ENCODE results near the gene ZFAND2B. TPM values are rescaled to one million over a fixed set of nuclear protein-coding genes. Genes with fewer than 3 reads are reported as not detected.

Gene ZFAND2B
- total RNA-seq (2014; rRNA removed) (47.5 and 49.5 TPM in 2 replicates), Bru-seq, nascent RNA (percentile 64 among the genes with signal in this experiment), BruChase-seq, experiment 1, labeled RNA remaining after a 6-hour chase (percentile 81 among the genes with signal in this experiment), BruChase-seq, experiment 2, labeled RNA remaining after a 2-hour chase (percentile 73 among the genes with signal in this experiment)
- long read RNA-seq, transcript ZFAND2B-212 (10 exons, 1,199 nt), result minor isoform, 13 of 86 reads
- long read RNA-seq, transcript ZFAND2B-201 (9 exons, 1,314 nt), result major isoform, 27 of 86 reads
- long read RNA-seq, transcript ZFAND2B-206 (10 exons, 944 nt), result minor isoform, 5 of 86 reads
- long read RNA-seq, partial matches to known transcripts, result 16 of 86 reads
- long read RNA-seq, other reads (novel, unspliced or antisense), result 19 of 86 reads

GRCh38 chr2:219206328-219207133 is at the start of gene ZFAND2B:
ZFAND2B (plus strand) TSS chr2:219206782; CDS start chr2:219206988, 206 bp downstream.
- no TSS peak for BruUV-seq (replicated peaks)
- ChIA-PET CTCF (interaction anchor here (0.6 to 0.8 kb wide), 2 partner anchors 23 to 89 kb away, joined by 3 to 6 read pairs; partner anchors contain the start of genes ANKZF1 and ATG9A), POLR2A (ENCODE audit: unreplicated experiment) (interaction anchor here (0.6 to 1.1 kb wide), 5 partner anchors 11 to 68 kb away, joined by 3 to 4 read pairs (median 3); partner anchors contain the start of genes ANKZF1, ATG9A and TUBA4A)
- intact Hi-C loops (cut with micrococcal nuclease), result loop anchor here (1.0 kb wide), 3 partner anchors 11 to 46 kb away; partner anchors contain the start of gene NHEJ1
- Histone ChIP-seq H3K4me1 (ENCODE audit: insufficient read depth, low read length) (peaks cover 20% of the 10 kb centered on the region), H3K27me3 (ENCODE audit: low read length) (no peaks in the 10 kb centered on the region), H3K79me2 (ENCODE audit: low read length) (peaks cover 5% of the 10 kb centered on the region; the same call in 1 of the 2 replicates), H3K36me3 (ENCODE audit: low read depth, low read length) (no peaks in the 10 kb centered on the region; the same call in 1 of the 2 replicates), H3K4me3 (ENCODE audit: low read length) (peak within 1 kb of the TSS; percentile 66), H3K4me2 (ENCODE audit: low read length) (peak within 1 kb of the TSS; percentile 96), H2AFZ (ENCODE audit: low read length) (peak within 1 kb of the TSS; percentile 66), H3K9me3 (ENCODE audit: low read length) (no peaks in the 10 kb centered on the region), H3K27ac (ENCODE audit: low read length) (peak within 1 kb of the TSS; percentile 69), H3K9me2 (replicated peaks; ENCODE audit: low read length) (no peaks in the 10 kb centered on the region), H3K9ac (ENCODE audit: low read length) (peak within 1 kb of the TSS; percentile 56), H3F3A (ENCODE audit: low read length, unreplicated experiment) (no peaks in the 10 kb centered on the region), H4K20me1 (ENCODE audit: low read length) (no peaks in the 10 kb centered on the region)
- TF ChIP-seq CTCF (conservative IDR thresholded peaks at IDR 0.05; ENCODE audit: low read depth, low read length), result no peak
- no peak for TF ChIP-seq EZH2 (IDR thresholded peaks at IDR 0.05; ENCODE audit: low read length, unreplicated experiment)
- TF ChIP-seq EZH2phosphoT487 (IDR thresholded peaks at IDR 0.05; ENCODE audit: borderline replicate concordance, low read length), result no peak
- ATAC-seq (peak; percentile 93), DNase-seq (peak; percentile 97)

GRCh38 chr2:219157396-219157795 is 49.2 kb upstream of the ZFAND2B start:
- ChIA-PET CTCF (interaction anchor here (0.5 to 1.1 kb wide), 2 partner anchors 127 to 530 kb away, joined by 3 read pairs; no protein-coding TSS in a partner anchor), POLR2A (ENCODE audit: unreplicated experiment) (no interaction called here)
- no peaks in the 10 kb centered on the region for H3K27me3 ChIP-seq (ENCODE audit: low read length)
- H3K9me3 ChIP-seq (ENCODE audit: low read length), result no peaks in the 10 kb centered on the region
- no peak overlapping the region for H3K4me2 ChIP-seq (ENCODE audit: low read length)
- H3K79me2 ChIP-seq (ENCODE audit: low read length), result 0 out of 2 replicates have a peak, but pooled peaks cover 4% of the 10 kb centered on the region
- no peak overlapping the region for H2AFZ ChIP-seq (ENCODE audit: low read length)
- H3K9ac ChIP-seq (ENCODE audit: low read length), result no peak overlapping the region
- DNase-seq (no peak), ATAC-seq (no peak)
- H3K27ac ChIP-seq (ENCODE audit: low read length), result no peak overlapping the region
- H3K4me1 ChIP-seq (ENCODE audit: insufficient read depth, low read length), result peaks cover 26% of the 10 kb centered on the region
- no peaks in the 10 kb centered on the region for H4K20me1 ChIP-seq (ENCODE audit: low read length)
- H3K4me3 ChIP-seq (ENCODE audit: low read length), result no peak overlapping the region
- BruUV-seq (replicated peaks), result no TSS peak
- intact Hi-C loops (cut with micrococcal nuclease), result no loop called here
- no peaks in the 10 kb centered on the region for H3K9me2 ChIP-seq (replicated peaks; ENCODE audit: low read length)
- no peaks in the 10 kb centered on the region for H3F3A ChIP-seq (ENCODE audit: low read length, unreplicated experiment)
- 0 out of 2 replicates have a peak, but pooled peaks cover 2% of the 10 kb centered on the region for H3K36me3 ChIP-seq (ENCODE audit: low read depth, low read length)
- TF ChIP-seq EZH2phosphoT487 (IDR thresholded peaks at IDR 0.05; ENCODE audit: borderline replicate concordance, low read length) (no peak), EZH2 (IDR thresholded peaks at IDR 0.05; ENCODE audit: low read length, unreplicated experiment) (no peak), CTCF (conservative IDR thresholded peaks at IDR 0.05; ENCODE audit: low read depth, low read length) (no peak)
